GM19035 (cell line): ENCODE measurements around the gene PPM1D.

Experiments used
- ATAC-seq: cut with Tn5 transposase; IDR thresholded peaks from one replicate; pipeline ENCODE4 v1.9.1; 2021; ENCODE audit not compliant: unreplicated experiment

The PPM1D gene

GRCh38 chr17:60618080-60618479, 18.1 kb downstream of the PPM1D start:
- no peak for ATAC-seq

GRCh38 chr17:60618854-60619526, 19.0 kb downstream of the PPM1D start:
- ATAC-seq: no peak

GRCh38 chr17:60622961-60623360, 23.0 kb downstream of the PPM1D start:
- ATAC-seq: no peak

DNA sequence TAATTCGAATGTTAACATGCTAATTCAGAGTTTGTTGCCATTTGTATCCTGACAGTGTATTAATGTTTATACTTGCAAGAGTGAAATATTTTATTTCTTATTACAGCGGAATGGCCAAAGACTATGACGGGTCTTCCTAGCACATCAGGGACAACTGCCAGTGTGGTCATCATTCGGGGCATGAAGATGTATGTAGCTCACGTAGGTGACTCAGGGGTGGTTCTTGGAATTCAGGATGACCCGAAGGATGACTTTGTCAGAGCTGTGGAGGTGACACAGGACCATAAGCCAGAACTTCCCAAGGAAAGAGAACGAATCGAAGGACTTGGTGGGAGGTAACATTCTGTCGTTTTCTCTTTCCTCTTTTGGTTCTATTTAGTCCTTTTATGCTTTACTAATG, 23.4 kb downstream of the PPM1D start:
- ATAC-seq: no peak

DNA sequence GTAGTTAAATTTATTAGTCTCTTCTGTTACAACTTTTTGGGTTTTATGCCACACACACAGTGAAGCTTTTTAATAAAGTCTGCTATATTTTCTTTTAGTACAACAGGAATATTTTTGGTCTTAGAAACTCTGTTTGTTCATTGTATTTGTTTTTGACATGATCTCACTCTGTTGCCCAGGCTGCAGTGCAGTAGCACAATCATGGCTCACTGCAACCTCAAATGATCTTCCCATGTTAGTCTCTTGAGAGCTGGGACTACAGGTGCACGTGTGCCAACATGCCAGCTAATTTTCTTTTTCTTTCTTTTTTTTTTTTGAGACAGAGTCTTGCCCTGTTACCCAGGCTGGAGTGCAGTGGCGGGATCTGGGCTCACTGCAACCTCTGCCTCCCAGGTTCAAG, 27.1 kb downstream of the PPM1D start:
- ATAC-seq: no peak

DNA sequence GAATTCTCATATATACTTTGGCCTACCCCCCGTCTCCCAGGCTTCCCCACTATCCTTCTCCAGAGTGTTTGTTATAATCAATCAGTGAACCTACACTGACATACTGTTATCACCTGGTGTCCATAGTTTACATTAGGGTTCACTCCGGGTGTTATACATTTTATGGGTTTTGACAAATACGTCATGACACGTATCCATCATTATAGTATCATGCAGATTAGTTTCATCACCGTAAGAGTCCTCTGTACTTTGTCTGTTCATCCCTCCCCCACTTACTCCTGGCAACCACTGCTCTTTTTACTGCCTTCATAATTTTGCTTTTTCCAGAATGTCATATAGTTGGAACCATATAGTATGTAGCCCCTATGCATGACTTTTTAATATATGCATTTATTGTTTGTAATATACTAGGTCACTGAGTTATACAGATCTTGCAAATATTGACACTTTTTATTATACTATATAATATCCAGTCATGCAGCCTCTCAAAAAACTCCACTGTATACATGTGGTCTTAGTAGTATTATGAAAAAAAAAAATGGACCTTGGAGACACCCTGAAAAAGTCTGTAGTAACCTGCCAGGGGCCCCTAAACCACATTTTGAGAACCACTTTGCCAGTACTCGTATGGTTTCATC, 28.4 kb downstream of the PPM1D start:
- no peak for ATAC-seq

DNA sequence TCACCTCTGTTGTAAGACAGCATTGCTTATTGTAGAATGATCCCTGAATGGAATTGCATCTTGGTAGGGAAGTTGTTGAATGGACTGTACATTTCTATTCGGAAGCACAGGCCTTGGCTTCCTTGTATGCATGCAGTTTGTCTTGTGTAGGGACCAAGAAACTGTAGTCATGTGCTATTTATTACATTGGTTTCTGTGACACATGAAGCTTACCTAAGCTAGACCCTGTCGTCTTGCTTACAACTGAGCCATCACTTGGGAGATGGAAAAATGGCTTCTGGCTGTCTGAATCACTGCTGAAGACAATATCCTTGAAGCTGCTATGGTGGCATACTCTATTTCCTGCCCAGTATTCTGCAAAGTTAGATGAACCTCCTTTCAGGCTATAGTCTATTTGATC, 29.1 kb downstream of the PPM1D start:
- ATAC-seq: no peak

GRCh38 chr17:60630352-60630751, 30.4 kb downstream of the PPM1D start:
- no peak for ATAC-seq

DNA sequence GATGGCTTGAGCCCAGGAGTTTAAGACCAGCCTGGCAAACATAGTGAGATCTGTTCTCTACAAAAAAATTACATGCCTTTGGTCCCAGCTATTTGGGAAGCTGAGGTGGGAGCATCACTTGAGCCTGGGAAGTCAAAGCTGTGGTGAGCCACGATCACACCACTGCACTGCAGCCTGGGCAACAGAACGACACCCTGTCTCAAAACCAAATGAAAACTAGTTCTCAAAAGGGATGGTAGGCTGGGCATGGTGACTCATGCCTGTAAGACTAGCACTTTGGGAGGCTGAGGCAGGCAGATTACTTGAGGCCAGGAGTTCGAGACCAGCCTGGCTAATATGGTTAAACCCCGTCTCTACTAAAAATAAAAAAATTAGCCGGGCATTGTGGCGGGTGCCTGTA, 31.1 kb downstream of the PPM1D start:
- ATAC-seq: no peak

DNA sequence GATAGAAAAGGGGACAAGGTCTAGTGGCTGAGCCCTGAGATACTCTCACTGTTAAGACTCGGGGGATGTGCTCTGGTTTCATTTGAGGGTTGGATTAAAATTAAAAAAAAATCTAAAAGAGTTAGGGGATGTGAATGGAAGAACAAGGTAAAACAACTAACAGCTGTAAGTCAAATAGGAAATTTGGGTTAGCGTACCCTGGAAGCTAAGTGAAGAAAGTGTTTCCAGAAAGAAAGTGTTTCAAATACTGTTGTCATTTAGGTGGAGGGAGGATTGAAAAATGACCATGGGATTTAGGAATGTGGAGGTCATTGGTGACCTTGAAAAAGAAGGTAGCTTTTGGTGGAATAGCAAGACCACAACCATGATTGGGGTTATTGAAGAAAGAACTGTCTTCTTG, 37.7 kb downstream of the PPM1D start:
- no peak for ATAC-seq

DNA sequence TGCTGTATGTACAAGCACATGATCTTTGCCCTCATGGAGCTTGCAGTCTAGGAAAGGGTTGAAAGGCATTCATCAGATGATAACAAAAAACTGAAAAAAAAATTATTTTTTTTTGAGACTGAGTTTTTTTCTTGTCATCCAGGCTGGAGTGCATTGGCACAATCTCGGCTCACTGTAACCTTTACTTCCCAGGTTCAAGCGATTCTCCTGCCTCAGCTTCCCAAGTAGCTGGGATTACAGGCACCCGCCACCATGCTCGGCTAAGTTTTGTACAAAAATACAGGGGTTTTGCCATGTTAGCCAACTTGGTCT, 39.0 kb downstream of the PPM1D start:
- no peak for ATAC-seq

GRCh38 chr17:60640503-60640902, 40.5 kb downstream of the PPM1D start:
- ATAC-seq: no peak

- ATAC-seq: no peak
These were observed 41.1 kb downstream of the PPM1D start for GRCh38 chr17:60641126-60641525.

- no peak for ATAC-seq
These were observed 41.8 kb downstream of the PPM1D start for GRCh38 chr17:60641810-60642220.

GRCh38 chr17:60645918-60646523, 46.0 kb downstream of the PPM1D start:
- ATAC-seq: no peak

DNA sequence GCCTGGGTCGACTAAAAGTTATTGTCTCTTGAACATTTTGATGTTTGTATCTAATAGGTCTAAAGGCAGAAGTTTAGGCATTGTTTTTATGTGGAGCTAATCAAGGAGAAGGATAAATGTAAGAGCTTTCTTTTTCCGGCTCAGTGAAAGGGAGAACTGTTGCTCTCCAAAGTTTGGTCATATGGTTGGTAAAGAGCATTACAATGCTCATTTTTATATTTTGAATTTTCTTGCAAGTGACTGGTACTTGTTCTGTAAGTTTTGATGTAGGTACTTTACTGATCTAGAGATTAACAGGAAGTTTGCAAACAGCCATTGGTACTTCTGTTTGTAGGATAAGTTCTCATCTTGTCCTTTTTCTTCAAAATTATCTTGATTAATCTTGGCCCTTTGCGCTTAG, 46.7 kb downstream of the PPM1D start:
- ATAC-seq: no peak

GRCh38 chr17:60647705-60648104, 47.7 kb downstream of the PPM1D start:
- no peak for ATAC-seq

DNA sequence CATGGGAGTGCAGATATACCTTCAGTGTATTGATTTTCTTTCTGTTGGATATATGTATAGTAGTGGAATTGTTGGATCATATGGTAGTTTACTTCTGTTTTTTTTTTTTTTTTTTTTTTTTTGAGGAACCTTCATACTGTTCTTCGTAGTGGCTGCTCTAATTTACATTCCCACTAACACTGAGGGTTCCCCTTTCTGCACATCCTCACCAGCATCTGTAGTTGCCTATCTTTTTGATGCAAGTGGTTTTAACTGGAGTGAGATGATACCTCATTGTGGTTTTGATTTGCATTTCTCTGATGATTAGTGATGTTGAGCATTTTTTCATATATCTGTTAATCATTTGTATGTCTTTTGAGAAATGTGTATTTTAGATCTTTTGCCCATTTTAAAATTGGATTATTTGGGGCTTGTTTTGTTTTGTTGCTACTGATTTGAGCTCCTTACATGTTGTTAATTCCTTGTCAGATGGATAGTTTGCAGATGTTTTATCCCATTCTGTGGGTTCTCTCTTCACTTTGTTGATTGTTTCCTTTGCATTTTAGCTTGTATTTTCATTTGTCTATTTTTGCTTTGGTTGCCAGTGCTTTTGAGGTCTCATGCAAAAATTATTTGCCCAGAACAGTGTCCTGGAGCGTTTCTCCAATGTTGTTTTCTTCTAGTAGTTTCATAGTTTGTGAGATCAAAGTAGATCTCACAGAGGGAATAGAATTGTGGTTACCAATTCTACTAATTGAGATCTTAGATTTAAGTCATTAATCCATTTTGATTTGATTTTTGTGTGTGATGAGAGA, 52.7 kb downstream of the PPM1D start:
- ATAC-seq: peak; percentile 96

GRCh38 chr17:60653569-60653968, 53.6 kb downstream of the PPM1D start:
- no peak for ATAC-seq

GRCh38 chr17:60656499-60656898, 56.5 kb downstream of the PPM1D start:
- ATAC-seq: no peak

DNA sequence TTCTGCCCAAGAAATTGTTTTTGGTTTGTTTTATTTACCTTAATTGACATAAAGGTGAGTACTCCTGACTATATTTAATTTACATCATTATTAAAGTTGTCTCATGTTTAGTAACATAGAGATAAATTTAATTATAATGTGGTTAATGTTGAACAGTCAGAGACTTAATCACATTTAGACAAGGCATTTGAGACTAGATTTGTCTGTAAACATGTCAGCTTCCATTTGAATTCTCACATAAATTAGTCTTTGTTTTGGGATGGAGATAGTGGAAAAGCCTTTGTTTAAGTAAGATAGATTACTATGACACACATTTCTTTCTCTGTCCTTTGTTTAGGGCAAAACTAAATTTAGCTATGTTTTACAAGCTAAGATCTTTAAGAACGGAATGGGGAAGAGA, 59.2 kb downstream of the PPM1D start:
- ATAC-seq: no peak

DNA sequence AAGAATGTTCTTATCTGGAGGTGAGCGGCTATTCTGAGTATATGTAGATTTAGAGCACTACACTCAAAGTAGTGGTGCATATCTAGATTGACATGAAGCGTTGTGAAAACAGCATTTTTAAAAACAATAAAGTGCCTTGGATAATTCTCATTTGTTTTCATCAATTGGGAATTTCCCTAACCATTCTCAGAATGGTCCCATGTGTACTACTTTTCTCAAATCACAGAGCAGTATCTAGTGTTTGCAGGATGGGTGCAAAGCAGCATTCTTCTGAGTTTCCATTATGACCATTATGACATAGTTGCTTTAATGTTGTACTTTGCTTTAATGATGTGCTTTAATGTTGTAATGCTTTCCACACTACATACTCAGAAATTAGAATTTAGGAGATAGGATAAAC, 61.5 kb downstream of the PPM1D start:
- no peak for ATAC-seq
